ENCODE data around the gene ESYT3.

- TF ChIP-seq POLR2AphosphoS5 (IDR thresholded peaks at IDR 0.05) (no peak), POLR2A (IDR thresholded peaks at IDR 0.05) (no peak)
- TF ChIP-seq, protein P1, sequence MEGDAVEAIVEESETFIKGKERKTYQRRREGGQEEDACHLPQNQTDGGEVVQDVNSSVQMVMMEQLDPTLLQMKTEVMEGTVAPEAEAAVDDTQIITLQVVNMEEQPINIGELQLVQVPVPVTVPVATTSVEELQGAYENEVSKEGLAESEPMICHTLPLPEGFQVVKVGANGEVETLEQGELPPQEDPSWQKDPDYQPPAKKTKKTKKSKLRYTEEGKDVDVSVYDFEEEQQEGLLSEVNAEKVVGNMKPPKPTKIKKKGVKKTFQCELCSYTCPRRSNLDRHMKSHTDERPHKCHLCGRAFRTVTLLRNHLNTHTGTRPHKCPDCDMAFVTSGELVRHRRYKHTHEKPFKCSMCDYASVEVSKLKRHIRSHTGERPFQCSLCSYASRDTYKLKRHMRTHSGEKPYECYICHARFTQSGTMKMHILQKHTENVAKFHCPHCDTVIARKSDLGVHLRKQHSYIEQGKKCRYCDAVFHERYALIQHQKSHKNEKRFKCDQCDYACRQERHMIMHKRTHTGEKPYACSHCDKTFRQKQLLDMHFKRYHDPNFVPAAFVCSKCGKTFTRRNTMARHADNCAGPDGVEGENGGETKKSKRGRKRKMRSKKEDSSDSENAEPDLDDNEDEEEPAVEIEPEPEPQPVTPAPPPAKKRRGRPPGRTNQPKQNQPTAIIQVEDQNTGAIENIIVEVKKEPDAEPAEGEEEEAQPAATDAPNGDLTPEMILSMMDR (IDR thresholded peaks at IDR 0.05): no peak
Observed at GRCh38 chr3:138397983-138398382, 36.4 kb upstream of the ESYT3 start.
